GM23338 (cell line): ENCODE measurements around the gene SMIM26. TPM values are rescaled to one million over a fixed set of nuclear protein-coding genes. Genes with fewer than 3 reads are reported as not detected.
"Not testable (repeated sequence)": the region's sequence is repeated elsewhere in the genome, so short reads cannot be mapped to it uniquely, and the experiment has no call there.

ENCODE experiments used
- ATAC-seq: fragments of 200-7000 bp; cut with Tn5 transposase; 3 replicates; pipeline ENCODE4 v1.9.1; 2020
- DNase-seq: peaks from one replicate; pipeline ENCODE4 v3.0.0-alpha.2; 2015; ENCODE audit warnings: low spot score
- H2AFZ ChIP-seq: fragments of 200-600 bp; sonication (generic); 2 replicates; pipeline ENCODE4 v1.8.0; 2016; ENCODE audit warnings: antibody characterized with exemption, mild to moderate bottlenecking, moderate library complexity
- H3F3A ChIP-seq: fragments of 200-600 bp; sonication (generic); replicated peaks from 2 replicates; pipeline ENCODE4 v1.8.0; 2017; ENCODE audit warnings: antibody characterized with exemption, mixed run types, low read depth
- H3K27ac ChIP-seq: fragments of 200-600 bp; sonication (generic); 2 replicates; pipeline ENCODE4 v1.6.1; 2016; ENCODE audit warnings: low read depth
- H3K27me3 ChIP-seq: fragments of 200-600 bp; sonication (generic); 2 replicates; pipeline ENCODE4 v1.8.0; 2016; ENCODE audit warnings: mild to moderate bottlenecking, mixed run types, moderate library complexity; ENCODE audit not compliant: insufficient read depth
- H3K36me3 ChIP-seq: fragments of 200-600 bp; sonication (generic); 2 replicates; pipeline ENCODE4 v1.8.0; 2016; ENCODE audit warnings: mild to moderate bottlenecking; ENCODE audit not compliant: insufficient read depth
- H3K4me1 ChIP-seq: fragments of 200-600 bp; sonication (generic); 2 replicates; pipeline ENCODE4 v1.8.0; 2016; ENCODE audit warnings: mild to moderate bottlenecking, moderate library complexity; ENCODE audit not compliant: insufficient read depth
- H3K4me2 ChIP-seq: fragments of 200-600 bp; sonication (generic); 2 replicates; pipeline ENCODE4 v1.7.1; 2017; ENCODE audit warnings: mixed run types
- H3K4me3 ChIP-seq: fragments of 200-600 bp; sonication (generic); 2 replicates; pipeline ENCODE4 v1.6.1; 2016; ENCODE audit warnings: mixed run types
- H3K79me2 ChIP-seq: fragments of 200-600 bp; sonication (generic); replicated peaks from 2 replicates; pipeline ENCODE4 v1.8.0; 2017; ENCODE audit warnings: mild to moderate bottlenecking; ENCODE audit not compliant: insufficient read depth
- H3K9me2 ChIP-seq: fragments of 200-600 bp; sonication (generic); 2 replicates; pipeline ENCODE4 v1.8.0; 2017; ENCODE audit not compliant: insufficient read depth
- H4K20me1 ChIP-seq: fragments of 200-600 bp; sonication (generic); replicated peaks from 2 replicates; pipeline ENCODE4 v1.8.0; 2017; ENCODE audit warnings: mild to moderate bottlenecking; ENCODE audit not compliant: insufficient read depth
- H3K27ac Mint-ChIP-seq: 2 replicates; pipeline ENCODE4 v1.8.0; 2020; ENCODE audit warnings: inconsistent platforms, mild to moderate bottlenecking, moderate library complexity, mixed read lengths
- H3K27me3 Mint-ChIP-seq: 3 replicates; pipeline ENCODE4 v1.8.0; 2022; ENCODE audit warnings: low read depth, mild to moderate bottlenecking, moderate library complexity, mixed read lengths, inconsistent platforms; ENCODE audit not compliant: insufficient read depth, poor library complexity
- H3K36me3 Mint-ChIP-seq: 3 replicates; pipeline ENCODE4 v1.8.0; 2021; ENCODE audit warnings: low read depth, mild to moderate bottlenecking, inconsistent platforms, moderate library complexity, mixed read lengths
- H3K4me1 Mint-ChIP-seq: 3 replicates; pipeline ENCODE4 v1.8.0; 2020; ENCODE audit warnings: mild to moderate bottlenecking, inconsistent platforms, mixed read lengths
- H3K4me3 Mint-ChIP-seq: 3 replicates; pipeline ENCODE4 v1.8.0; 2021; ENCODE audit warnings: moderate library complexity, mild to moderate bottlenecking, inconsistent platforms, mixed read lengths
- H3K9me3 Mint-ChIP-seq: 3 replicates; pipeline ENCODE4 v1.8.0; 2020; ENCODE audit warnings: moderate library complexity, mild to moderate bottlenecking, inconsistent platforms, mixed read lengths
- CREB1 ChIP-seq: fragments of 250-450 bp; sonication (Bioruptor Pico); IDR thresholded peaks from 2 replicates; pipeline ENCODE4 v1.5.0; 2020; ENCODE audit warnings: low read depth, mild to moderate bottlenecking, moderate library complexity
- EZH2 ChIP-seq: fragments of 200-600 bp; sonication (generic); IDR thresholded peaks from one replicate; pipeline ENCODE4 v1.8.0; 2017; ENCODE audit warnings: antibody characterized with exemption, mild to moderate bottlenecking, low read depth; ENCODE audit not compliant: unreplicated experiment
- EZH2phosphoT487 ChIP-seq: fragments of 200-600 bp; sonication (generic); IDR thresholded peaks from one replicate; pipeline ENCODE4 v1.8.1; 2018; ENCODE audit warnings: antibody characterized with exemption; ENCODE audit not compliant: unreplicated experiment
- NANOG ChIP-seq: IDR thresholded peaks from 2 replicates; pipeline ENCODE4 v1.6.1; 2016; ENCODE audit warnings: antibody characterized with exemption, borderline replicate concordance
- POLR2AphosphoS5 ChIP-seq: IDR thresholded peaks from 2 replicates; pipeline ENCODE4 v1.6.1; 2016; ENCODE audit warnings: antibody characterized with exemption, low read depth
- STAT1 ChIP-seq: IDR thresholded peaks from one replicate; pipeline ENCODE4 v1.6.1; 2016; ENCODE audit warnings: antibody characterized with exemption; ENCODE audit not compliant: unreplicated experiment
- ZNF331 ChIP-seq: fragments of 250-450 bp; sonication (Bioruptor Pico); IDR thresholded peaks from 2 replicates; pipeline ENCODE4 v1.5.0; 2020; ENCODE audit warnings: low read depth, mild to moderate bottlenecking, moderate library complexity
- polyA plus RNA-seq: library from polyadenylated mRNA; unstranded; fragments of >200 nt; fragmentation: Nextera tagmentation; extraction: Ambion mirVana; gene quantifications from 2 replicates; pipeline ENCODE4 v1.2.1, GENCODE V29; 2016
- total RNA-seq: library from RNA; depleted of rRNA; stranded (reverse); fragments of >200 nt; shearing (Covaris generic); gene quantifications from 2 replicates; pipeline ENCODE4 v1.2.3, GENCODE V29; 2014
- TF ChIP-seq, protein P1 (sequence below): fragments of 250-450 bp; sonication (Bioruptor Pico); IDR thresholded peaks from 2 replicates; pipeline ENCODE4 v1.5.0; 2020; ENCODE audit warnings: mild to moderate bottlenecking, moderate library complexity
- TF ChIP-seq, protein P2 (sequence below), 2 experiments: fragments of 200-600 bp in 1 of 2; sonication (generic) in 1 of 2; conservative IDR thresholded peaks; 2 replicates each; pipeline versions ENCODE4 v1.5.1 to v1.6.1; 2016 to 2017; ENCODE audit warnings: antibody characterized with exemption in 2 of 2, low read depth in 2 of 2, mild to moderate bottlenecking in 2 of 2, moderate library complexity in 1 of 2
- TF ChIP-seq, protein P3 (sequence below): IDR thresholded peaks from 2 replicates; pipeline ENCODE4 v1.6.1; 2016; ENCODE audit warnings: antibody characterized with exemption

SMIM26 gene
- total and polyA plus RNA-seq, 2 experiments from 2014 or later: 94.3 to 308 TPM

DNA sequence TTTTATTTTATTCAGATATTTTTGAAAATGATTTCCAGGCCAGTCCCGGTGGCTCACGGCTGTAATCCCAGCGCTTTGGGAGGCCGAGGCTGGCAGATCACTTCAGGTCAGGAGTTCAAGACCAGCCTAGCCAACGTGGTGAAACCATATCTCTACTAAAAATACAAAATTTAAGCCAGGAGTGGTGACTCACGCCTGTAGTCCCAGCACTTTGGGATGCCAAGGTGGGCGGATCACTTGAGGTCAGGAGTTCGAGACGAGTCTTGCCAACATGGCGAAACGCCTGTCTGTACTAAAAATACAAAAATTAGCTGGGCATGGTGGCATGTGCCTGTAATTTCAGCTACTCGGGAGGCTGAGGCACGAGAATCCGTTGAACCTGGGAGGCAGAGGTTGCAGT is 40.5 kb upstream of the SMIM26 start:
- not testable (repeated sequence) for DNase-seq, ATAC-seq, H3K4me3 Mint-ChIP-seq, H4K20me1 ChIP-seq, H3K27me3 Mint-ChIP-seq, H3K4me1 Mint-ChIP-seq, H3K4me1 ChIP-seq, H3K9me2 ChIP-seq, H3K9me3 Mint-ChIP-seq, H3K27me3 ChIP-seq, H3K4me3 ChIP-seq, H3F3A ChIP-seq, H3K27ac Mint-ChIP-seq, H2AFZ ChIP-seq, H3K79me2 ChIP-seq, H3K4me2 ChIP-seq, H3K27ac ChIP-seq
- peaks cover 43% of the 10 kb centered on the region for H3K36me3 ChIP-seq
- peaks cover 74% of the 10 kb centered on the region for H3K36me3 Mint-ChIP-seq

DNA sequence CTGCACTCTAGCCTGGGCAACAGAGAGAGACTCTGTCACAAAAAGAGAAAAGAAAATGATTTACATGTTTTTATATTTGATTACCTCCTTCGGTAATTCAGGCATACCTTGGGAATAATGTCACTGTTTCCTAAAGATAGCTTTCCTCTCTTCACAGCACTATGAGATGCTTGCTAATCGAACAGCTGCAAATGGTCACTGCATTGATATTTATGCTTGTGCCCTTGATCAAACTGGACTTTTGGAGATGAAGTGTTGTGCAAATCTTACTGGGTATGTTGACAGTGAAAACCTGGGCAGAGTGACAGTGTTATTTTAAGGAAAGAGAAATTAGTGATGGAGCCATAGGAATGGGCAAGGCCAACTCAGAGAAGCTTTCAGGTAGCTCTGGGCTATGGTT is 39.9 kb upstream of the SMIM26 start:
- H3K4me3 Mint-ChIP-seq: no peak overlapping the region
- no peaks in the 10 kb centered on the region for H3K27me3 ChIP-seq
- no peaks in the 10 kb centered on the region for H3K4me1 Mint-ChIP-seq
- peaks cover 80% of the 10 kb centered on the region for H3K36me3 Mint-ChIP-seq
- no peak overlapping the region for H3K27ac Mint-ChIP-seq
- peaks cover 2% of the 10 kb centered on the region for H3K27me3 Mint-ChIP-seq
- H3K4me2 ChIP-seq: no peak overlapping the region
- no peaks in the 10 kb centered on the region for H3K4me1 ChIP-seq
- DNase-seq: no peak
- no peak overlapping the region for H2AFZ ChIP-seq
- ATAC-seq: no peak
- no peaks in the 10 kb centered on the region for H3K9me2 ChIP-seq
- H4K20me1 ChIP-seq: peaks cover 9% of the 10 kb centered on the region; the same call in 1 of the 2 replicates
- H3K79me2 ChIP-seq: no peaks in the 10 kb centered on the region
- H3K4me3 ChIP-seq: no peak overlapping the region
- TF ChIP-seq ZNF331 (no peak), EZH2phosphoT487 (no peak), POLR2AphosphoS5 (no peak), NANOG (no peak), CREB1 (CRISPR knock-in tag) (no peak), STAT1 (no peak), EZH2 (no peak)
- TF ChIP-seq, protein P1, sequence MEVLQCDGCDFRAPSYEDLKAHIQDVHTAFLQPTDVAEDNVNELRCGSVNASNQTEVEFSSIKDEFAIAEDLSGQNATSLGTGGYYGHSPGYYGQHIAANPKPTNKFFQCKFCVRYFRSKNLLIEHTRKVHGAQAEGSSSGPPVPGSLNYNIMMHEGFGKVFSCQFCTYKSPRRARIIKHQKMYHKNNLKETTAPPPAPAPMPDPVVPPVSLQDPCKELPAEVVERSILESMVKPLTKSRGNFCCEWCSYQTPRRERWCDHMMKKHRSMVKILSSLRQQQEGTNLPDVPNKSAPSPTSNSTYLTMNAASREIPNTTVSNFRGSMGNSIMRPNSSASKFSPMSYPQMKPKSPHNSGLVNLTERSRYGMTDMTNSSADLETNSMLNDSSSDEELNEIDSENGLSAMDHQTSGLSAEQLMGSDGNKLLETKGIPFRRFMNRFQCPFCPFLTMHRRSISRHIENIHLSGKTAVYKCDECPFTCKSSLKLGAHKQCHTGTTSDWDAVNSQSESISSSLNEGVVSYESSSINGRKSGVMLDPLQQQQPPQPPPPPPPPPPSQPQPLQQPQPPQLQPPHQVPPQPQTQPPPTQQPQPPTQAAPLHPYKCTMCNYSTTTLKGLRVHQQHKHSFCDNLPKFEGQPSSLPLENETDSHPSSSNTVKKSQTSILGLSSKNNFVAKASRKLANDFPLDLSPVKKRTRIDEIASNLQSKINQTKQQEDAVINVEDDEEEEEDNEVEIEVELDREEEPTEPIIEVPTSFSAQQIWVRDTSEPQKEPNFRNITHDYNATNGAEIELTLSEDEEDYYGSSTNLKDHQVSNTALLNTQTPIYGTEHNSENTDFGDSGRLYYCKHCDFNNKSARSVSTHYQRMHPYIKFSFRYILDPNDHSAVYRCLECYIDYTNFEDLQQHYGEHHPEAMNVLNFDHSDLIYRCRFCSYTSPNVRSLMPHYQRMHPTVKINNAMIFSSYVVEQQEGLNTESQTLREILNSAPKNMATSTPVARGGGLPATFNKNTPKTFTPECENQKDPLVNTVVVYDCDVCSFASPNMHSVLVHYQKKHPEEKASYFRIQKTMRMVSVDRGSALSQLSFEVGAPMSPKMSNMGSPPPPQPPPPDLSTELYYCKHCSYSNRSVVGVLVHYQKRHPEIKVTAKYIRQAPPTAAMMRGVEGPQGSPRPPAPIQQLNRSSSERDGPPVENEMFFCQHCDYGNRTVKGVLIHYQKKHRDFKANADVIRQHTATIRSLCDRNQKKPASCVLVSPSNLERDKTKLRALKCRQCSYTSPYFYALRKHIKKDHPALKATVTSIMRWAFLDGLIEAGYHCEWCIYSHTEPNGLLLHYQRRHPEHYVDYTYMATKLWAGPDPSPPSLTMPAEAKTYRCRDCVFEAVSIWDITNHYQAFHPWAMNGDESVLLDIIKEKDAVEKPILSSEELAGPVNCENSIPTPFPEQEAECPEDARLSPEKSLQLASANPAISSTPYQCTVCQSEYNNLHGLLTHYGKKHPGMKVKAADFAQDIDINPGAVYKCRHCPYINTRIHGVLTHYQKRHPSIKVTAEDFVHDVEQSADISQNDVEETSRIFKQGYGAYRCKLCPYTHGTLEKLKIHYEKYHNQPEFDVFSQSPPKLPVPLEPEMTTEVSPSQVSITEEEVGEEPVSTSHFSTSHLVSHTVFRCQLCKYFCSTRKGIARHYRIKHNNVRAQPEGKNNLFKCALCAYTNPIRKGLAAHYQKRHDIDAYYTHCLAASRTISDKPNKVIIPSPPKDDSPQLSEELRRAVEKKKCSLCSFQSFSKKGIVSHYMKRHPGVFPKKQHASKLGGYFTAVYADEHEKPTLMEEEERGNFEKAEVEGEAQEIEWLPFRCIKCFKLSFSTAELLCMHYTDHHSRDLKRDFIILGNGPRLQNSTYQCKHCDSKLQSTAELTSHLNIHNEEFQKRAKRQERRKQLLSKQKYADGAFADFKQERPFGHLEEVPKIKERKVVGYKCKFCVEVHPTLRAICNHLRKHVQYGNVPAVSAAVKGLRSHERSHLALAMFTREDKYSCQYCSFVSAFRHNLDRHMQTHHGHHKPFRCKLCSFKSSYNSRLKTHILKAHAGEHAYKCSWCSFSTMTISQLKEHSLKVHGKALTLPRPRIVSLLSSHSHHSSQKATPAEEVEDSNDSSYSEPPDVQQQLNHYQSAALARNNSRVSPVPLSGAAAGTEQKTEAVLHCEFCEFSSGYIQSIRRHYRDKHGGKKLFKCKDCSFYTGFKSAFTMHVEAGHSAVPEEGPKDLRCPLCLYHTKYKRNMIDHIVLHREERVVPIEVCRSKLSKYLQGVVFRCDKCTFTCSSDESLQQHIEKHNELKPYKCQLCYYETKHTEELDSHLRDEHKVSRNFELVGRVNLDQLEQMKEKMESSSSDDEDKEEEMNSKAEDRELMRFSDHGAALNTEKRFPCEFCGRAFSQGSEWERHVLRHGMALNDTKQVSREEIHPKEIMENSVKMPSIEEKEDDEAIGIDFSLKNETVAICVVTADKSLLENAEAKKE (CRISPR knock-in tag): no peak
- TF ChIP-seq, protein P2, sequence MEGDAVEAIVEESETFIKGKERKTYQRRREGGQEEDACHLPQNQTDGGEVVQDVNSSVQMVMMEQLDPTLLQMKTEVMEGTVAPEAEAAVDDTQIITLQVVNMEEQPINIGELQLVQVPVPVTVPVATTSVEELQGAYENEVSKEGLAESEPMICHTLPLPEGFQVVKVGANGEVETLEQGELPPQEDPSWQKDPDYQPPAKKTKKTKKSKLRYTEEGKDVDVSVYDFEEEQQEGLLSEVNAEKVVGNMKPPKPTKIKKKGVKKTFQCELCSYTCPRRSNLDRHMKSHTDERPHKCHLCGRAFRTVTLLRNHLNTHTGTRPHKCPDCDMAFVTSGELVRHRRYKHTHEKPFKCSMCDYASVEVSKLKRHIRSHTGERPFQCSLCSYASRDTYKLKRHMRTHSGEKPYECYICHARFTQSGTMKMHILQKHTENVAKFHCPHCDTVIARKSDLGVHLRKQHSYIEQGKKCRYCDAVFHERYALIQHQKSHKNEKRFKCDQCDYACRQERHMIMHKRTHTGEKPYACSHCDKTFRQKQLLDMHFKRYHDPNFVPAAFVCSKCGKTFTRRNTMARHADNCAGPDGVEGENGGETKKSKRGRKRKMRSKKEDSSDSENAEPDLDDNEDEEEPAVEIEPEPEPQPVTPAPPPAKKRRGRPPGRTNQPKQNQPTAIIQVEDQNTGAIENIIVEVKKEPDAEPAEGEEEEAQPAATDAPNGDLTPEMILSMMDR (conservative IDR thresholded peaks at IDR 0.05; ENCODE audit: low read depth in 2 of 2): no peak
- TF ChIP-seq, protein P3, sequence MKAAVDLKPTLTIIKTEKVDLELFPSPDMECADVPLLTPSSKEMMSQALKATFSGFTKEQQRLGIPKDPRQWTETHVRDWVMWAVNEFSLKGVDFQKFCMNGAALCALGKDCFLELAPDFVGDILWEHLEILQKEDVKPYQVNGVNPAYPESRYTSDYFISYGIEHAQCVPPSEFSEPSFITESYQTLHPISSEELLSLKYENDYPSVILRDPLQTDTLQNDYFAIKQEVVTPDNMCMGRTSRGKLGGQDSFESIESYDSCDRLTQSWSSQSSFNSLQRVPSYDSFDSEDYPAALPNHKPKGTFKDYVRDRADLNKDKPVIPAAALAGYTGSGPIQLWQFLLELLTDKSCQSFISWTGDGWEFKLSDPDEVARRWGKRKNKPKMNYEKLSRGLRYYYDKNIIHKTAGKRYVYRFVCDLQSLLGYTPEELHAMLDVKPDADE: no peak
- H3F3A ChIP-seq: 0 out of 2 replicates have a peak, but pooled peaks cover 3% of the 10 kb centered on the region
- peaks cover 45% of the 10 kb centered on the region for H3K36me3 ChIP-seq
- H3K27ac ChIP-seq: no peak overlapping the region
- H3K9me3 Mint-ChIP-seq: no peaks in the 10 kb centered on the region
